Measurements from ENCODE around the gene SNN. TPM values are rescaled to one million over a fixed set of nuclear protein-coding genes. Genes with fewer than 3 reads are reported as not detected.

The SNN gene
- total and polyA plus RNA-seq, 9 of the 15 experiments (the other 6 are each of a cell fraction or from before 2014, with no cell fraction given), result 0.07 to 2.9 (median 1.9) TPM

DNA sequence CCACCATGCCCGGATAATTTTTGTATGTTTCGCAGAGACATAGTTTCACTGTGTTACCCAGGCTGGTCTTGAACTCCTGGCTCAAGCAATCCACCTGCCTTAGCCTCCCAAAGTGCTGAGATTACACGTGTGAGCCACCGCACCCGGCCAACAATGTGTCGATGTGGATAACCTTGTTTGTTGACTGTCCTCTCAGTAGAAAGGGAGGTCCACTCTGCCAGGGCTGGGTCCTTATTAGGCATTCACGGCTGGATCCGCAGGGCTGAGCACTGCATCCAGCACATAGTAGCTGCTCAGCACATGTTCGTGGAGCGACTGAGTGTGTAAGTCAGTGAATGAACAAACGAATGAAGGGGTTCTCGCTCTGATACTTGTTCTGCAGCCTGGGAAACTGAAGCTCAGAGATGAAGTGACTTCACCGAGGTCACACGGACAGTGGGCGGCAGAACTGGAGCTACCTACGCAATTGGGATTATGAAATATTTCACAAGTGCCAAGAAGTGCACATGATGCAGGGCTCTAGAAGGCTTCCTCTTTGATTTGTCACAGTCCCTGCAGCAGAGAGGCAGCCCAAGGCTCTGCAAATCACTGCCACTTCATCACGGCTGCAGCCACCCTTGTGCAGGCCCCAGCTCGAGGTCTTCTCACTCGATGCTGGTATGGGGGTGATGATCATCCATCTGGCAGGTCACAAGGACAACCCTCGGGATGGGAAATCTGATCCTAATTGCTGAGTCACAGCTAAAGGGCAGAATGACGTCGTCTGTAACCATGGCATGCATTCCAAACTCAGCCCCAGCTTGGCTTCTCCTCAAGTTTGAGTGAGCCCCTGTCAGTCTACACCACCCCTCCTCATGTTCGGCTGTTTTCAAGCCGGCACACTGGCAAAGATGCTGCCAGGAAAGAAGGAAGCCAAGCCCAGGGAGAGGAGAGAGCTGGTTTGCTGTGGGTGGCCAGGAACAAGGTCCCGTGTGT lies 28.0 kb upstream of the SNN start (continued):
- TF ChIP-seq, protein P1, sequence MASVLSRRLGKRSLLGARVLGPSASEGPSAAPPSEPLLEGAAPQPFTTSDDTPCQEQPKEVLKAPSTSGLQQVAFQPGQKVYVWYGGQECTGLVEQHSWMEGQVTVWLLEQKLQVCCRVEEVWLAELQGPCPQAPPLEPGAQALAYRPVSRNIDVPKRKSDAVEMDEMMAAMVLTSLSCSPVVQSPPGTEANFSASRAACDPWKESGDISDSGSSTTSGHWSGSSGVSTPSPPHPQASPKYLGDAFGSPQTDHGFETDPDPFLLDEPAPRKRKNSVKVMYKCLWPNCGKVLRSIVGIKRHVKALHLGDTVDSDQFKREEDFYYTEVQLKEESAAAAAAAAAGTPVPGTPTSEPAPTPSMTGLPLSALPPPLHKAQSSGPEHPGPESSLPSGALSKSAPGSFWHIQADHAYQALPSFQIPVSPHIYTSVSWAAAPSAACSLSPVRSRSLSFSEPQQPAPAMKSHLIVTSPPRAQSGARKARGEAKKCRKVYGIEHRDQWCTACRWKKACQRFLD (CRISPR knock-in tag; IDR thresholded peaks at IDR 0.05), result no peak
- no peak for TF ChIP-seq NONO (IDR thresholded peaks at IDR 0.05; ENCODE audit: low read depth in 2 of 2, low read length in 1 of 2)
- peak in 1 of 2 experiments; percentile 75; a peak in 1 of 4 replicates for TF ChIP-seq TEAD1 (CRISPR knock-in tag; IDR thresholded peaks at IDR 0.05)
- peak; percentile 90 for TF ChIP-seq L3MBTL2 (IDR thresholded peaks at IDR 0.05)
- TF ChIP-seq ZBTB17 (CRISPR knock-in tag; IDR thresholded peaks at IDR 0.05), result no peak
- peak; percentile 89 for TF ChIP-seq NFE2 (IDR thresholded peaks at IDR 0.05; ENCODE audit: low read depth)
- TF ChIP-seq FOXJ2 (tag; IDR thresholded peaks at IDR 0.05), result peak; percentile 82
- no peak for TF ChIP-seq ZBTB7A (IDR thresholded peaks at IDR 0.05; ENCODE audit: borderline replicate concordance, control insufficient read depth, low read depth, low read length)
- TF ChIP-seq SRSF3 (IDR thresholded peaks at IDR 0.05; ENCODE audit: insufficient read depth, low read length), result no peak
- TF ChIP-seq, protein P2, sequence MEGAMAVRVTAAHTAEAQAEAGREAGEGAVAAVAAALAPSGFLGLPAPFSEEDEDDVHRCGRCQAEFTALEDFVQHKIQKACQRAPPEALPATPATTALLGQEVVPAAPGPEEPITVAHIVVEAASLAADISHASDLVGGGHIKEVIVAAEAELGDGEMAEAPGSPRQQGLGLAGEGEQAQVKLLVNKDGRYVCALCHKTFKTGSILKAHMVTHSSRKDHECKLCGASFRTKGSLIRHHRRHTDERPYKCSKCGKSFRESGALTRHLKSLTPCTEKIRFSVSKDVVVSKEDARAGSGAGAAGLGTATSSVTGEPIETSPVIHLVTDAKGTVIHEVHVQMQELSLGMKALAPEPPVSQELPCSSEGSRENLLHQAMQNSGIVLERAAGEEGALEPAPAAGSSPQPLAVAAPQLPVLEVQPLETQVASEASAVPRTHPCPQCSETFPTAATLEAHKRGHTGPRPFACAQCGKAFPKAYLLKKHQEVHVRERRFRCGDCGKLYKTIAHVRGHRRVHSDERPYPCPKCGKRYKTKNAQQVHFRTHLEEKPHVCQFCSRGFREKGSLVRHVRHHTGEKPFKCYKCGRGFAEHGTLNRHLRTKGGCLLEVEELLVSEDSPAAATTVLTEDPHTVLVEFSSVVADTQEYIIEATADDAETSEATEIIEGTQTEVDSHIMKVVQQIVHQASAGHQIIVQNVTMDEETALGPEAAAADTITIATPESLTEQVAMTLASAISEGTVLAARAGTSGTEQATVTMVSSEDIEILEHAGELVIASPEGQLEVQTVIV (CRISPR knock-in tag; IDR thresholded peaks at IDR 0.05; ENCODE audit: borderline replicate concordance), result no peak
- TF ChIP-seq RFX5 (IDR thresholded peaks at IDR 0.05; ENCODE audit: low read depth, low read length), result peak; percentile 57; the same call in 1 of the 2 replicates
- TF ChIP-seq SOX6 (IDR thresholded peaks at IDR 0.05), result 0 out of 2 replicates have a peak, but pooled peaks have one; percentile 6
- no peak for TF ChIP-seq HNRNPUL1 (IDR thresholded peaks at IDR 0.05; ENCODE audit: low read length)
- TF ChIP-seq ZNF133 (CRISPR knock-in tag; IDR thresholded peaks at IDR 0.05), result no peak
- TF ChIP-seq BACH1 (tag; IDR thresholded peaks at IDR 0.05), result peak; percentile 92
- TF ChIP-seq ZFP36 (IDR thresholded peaks at IDR 0.05; ENCODE audit: low read depth, low read length, partially characterized antibody), result peak; percentile 3
- TF ChIP-seq FOSL1 (tag; conservative IDR thresholded peaks at IDR 0.05), result peak; percentile 72
- TF ChIP-seq, protein P3, sequence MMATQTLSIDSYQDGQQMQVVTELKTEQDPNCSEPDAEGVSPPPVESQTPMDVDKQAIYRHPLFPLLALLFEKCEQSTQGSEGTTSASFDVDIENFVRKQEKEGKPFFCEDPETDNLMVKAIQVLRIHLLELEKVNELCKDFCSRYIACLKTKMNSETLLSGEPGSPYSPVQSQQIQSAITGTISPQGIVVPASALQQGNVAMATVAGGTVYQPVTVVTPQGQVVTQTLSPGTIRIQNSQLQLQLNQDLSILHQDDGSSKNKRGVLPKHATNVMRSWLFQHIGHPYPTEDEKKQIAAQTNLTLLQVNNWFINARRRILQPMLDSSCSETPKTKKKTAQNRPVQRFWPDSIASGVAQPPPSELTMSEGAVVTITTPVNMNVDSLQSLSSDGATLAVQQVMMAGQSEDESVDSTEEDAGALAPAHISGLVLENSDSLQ (IDR thresholded peaks at IDR 0.05), result peak; percentile 54; the same call in 1 of the 2 replicates
- peak; percentile 46; the same call in 1 of the 2 replicates for TF ChIP-seq ZFX (CRISPR knock-in tag; IDR thresholded peaks at IDR 0.05)
- TF ChIP-seq RCOR1 (IDR thresholded peaks at IDR 0.05; ENCODE audit: borderline replicate concordance in 1 of 2, low read depth in 2 of 2, low read length in 2 of 2), result peak in 1 of 2 experiments; percentile 79; a peak in 2 of 4 replicates
- no peak for TF ChIP-seq SMAD1 (IDR thresholded peaks at IDR 0.05; ENCODE audit: low read depth, low read length, partially characterized antibody)
- no peak for TF ChIP-seq ZNF354B (CRISPR knock-in tag; IDR thresholded peaks at IDR 0.05)
- TF ChIP-seq RFX1 (IDR thresholded peaks at IDR 0.05), result peak; percentile 57

All from K562 (cell line).